B cell (primary cell): ENCODE data around the gene THADA. TPM values are rescaled to one million over a fixed set of nuclear protein-coding genes. Genes with fewer than 3 reads are reported as not detected.

Experiments
- ATAC-seq: fragments of 200-7000 bp; cut with Tn5 transposase; one replicate; pipeline ENCODE4 v1.10.0; 2021; ENCODE audit warnings: low read depth, mild to moderate bottlenecking, moderate number of reproducible peaks, moderate library complexity
- CTCF ChIA-PET: fragments of 350-600 bp; sonication (Branson Sonifier 250); formaldehyde crosslinking; loops from one replicate; lab custom pipeline; 2021; ENCODE audit warnings: antibody characterized with exemption, inconsistent platforms; lab: Charles Lee
- POLR2A ChIA-PET: fragments of 350-600 bp; sonication (Branson Sonifier 250); formaldehyde crosslinking; loops from one replicate; lab custom pipeline; 2021; ENCODE audit warnings: antibody characterized with exemption; lab: Charles Lee
- DNase-seq: peaks from one replicate; pipeline ENCODE4 v3.0.0; 2013
- H2AFZ ChIP-seq: 2 replicates; pipeline ENCODE4 v1.6.1; 2012; ENCODE audit warnings: mild to moderate bottlenecking, low read depth, low read length; ENCODE audit not compliant: insufficient read depth, poor library complexity, severe bottlenecking
- H3K27ac ChIP-seq, 2 donors: 1 replicate in 1 of 2; 2 replicates in 1 of 2; pipeline ENCODE4 v1.5.1; 2012 to 2013; ENCODE audit warnings: low read length in 2 of 2, mild to moderate bottlenecking in 2 of 2, moderate library complexity in 1 of 2
- H3K27me3 ChIP-seq, 4 experiments: fragments of 200-600 bp in 1 of 4; sonication (generic) in 1 of 4; replicated peaks in 1 of 4; 1 replicate in 2 of 4; 2 replicates in 2 of 4; pipeline versions ENCODE4 v1.6.1 to v1.7.0; 2013 to 2016; ENCODE audit warnings: low read length in 3 of 4, mild to moderate bottlenecking in 2 of 4, mixed read lengths in 1 of 4, moderate library complexity in 1 of 4; ENCODE audit not compliant: insufficient read depth in 4 of 4, control insufficient read depth in 3 of 4; ENCODE audit errors: control extremely low read depth in 1 of 4
- H3K36me3 ChIP-seq, 2 experiments: replicated peaks in 1 of 2; 1 replicate in 1 of 2; 2 replicates in 1 of 2; pipeline versions ENCODE4 v1.6.1 to v1.7.1; 2013; ENCODE audit warnings: low read length in 1 of 2; ENCODE audit not compliant: insufficient read depth in 2 of 2, control insufficient read depth in 1 of 2; ENCODE audit errors: control extremely low read depth in 1 of 2, extremely low read depth in 1 of 2
- H3K4me1 ChIP-seq, 2 donors: fragments of 200-600 bp in 1 of 2; sonication (generic) in 1 of 2; 1 replicate in 1 of 2; 2 replicates in 1 of 2; pipeline versions ENCODE4 v1.5.1 to v1.6.1; 2013 to 2017; ENCODE audit warnings: low read length in 2 of 2; ENCODE audit not compliant: control insufficient read depth in 2 of 2, insufficient read depth in 2 of 2
- H3K4me2 ChIP-seq: replicated peaks from 2 replicates; pipeline ENCODE3; 2012; ENCODE audit warnings: mild to moderate bottlenecking, low read depth, low read length; ENCODE audit not compliant: poor library complexity, severe bottlenecking
- H3K4me3 ChIP-seq, 5 experiments: fragments of 200-600 bp in 1 of 5; sonication (generic) in 1 of 5; 1 replicate in 3 of 5; 2 replicates in 2 of 5; pipeline versions ENCODE4 v1.5.1 to v1.7.0; 2011 to 2016; ENCODE audit warnings: low read length in 4 of 5, mild to moderate bottlenecking in 4 of 5, low read depth in 2 of 5, control low read depth in 1 of 5, moderate library complexity in 1 of 5; ENCODE audit not compliant: insufficient read depth in 1 of 5; ENCODE audit errors: control extremely low read depth in 1 of 5, extremely low read depth in 1 of 5
- H3K79me2 ChIP-seq: fragments of 200-600 bp; sonication (generic); one replicate; pipeline ENCODE4 v1.6.0; 2016; ENCODE audit warnings: low read length; ENCODE audit not compliant: control insufficient read depth, insufficient read depth
- H3K9ac ChIP-seq: fragments of 200-600 bp; sonication (generic); 2 replicates; pipeline ENCODE4 v1.6.1; 2017; ENCODE audit warnings: mild to moderate bottlenecking, low read length, moderate library complexity
- H3K9me3 ChIP-seq, 3 donors: one replicate each; pipeline versions ENCODE4 v1.6.1 to v1.7.1; 2013; ENCODE audit warnings: low read length in 2 of 3; ENCODE audit not compliant: control insufficient read depth in 2 of 3, insufficient read depth in 1 of 3; ENCODE audit errors: control extremely low read depth in 1 of 3
- H4K20me1 ChIP-seq: 2 replicates; pipeline ENCODE4 v1.6.0; 2012; ENCODE audit warnings: mild to moderate bottlenecking, low read length; ENCODE audit not compliant: insufficient read depth, control insufficient read depth, poor library complexity, severe bottlenecking
- H3K27ac Mint-ChIP-seq: one replicate; pipeline ENCODE4 v1.8.0; 2021; ENCODE audit warnings: mixed read lengths
- H3K27me3 Mint-ChIP-seq: one replicate; pipeline ENCODE4 v1.8.0; 2021; ENCODE audit warnings: mixed read lengths
- H3K4me1 Mint-ChIP-seq: one replicate; pipeline ENCODE4 v1.8.0; 2021; ENCODE audit warnings: mixed read lengths
- H3K4me3 Mint-ChIP-seq: one replicate; pipeline ENCODE4 v1.8.0; 2021; ENCODE audit warnings: mixed read lengths
- H3K9me3 Mint-ChIP-seq: one replicate; pipeline ENCODE4 v1.8.0; 2022; ENCODE audit warnings: mixed read lengths; ENCODE audit not compliant: insufficient read depth
- EZH2 ChIP-seq: IDR thresholded peaks from 2 replicates; pipeline ENCODE4 v1.6.1; 2012; ENCODE audit warnings: borderline replicate concordance, low read depth, mild to moderate bottlenecking, moderate library complexity, low read length; ENCODE audit not compliant: insufficient read depth, poor library complexity, severe bottlenecking
- WGBS: methylation state at CpG from one replicate; pipeline ENCODE4 v1.1.5; 2013; ENCODE audit warnings: missing lambda C conversion rate; ENCODE audit not compliant: insufficient coverage; 5-methylcytosine and 5-hydroxymethylcytosine counted together
- intact Hi-C: fragments of 100-400 bp; cut with micrococcal nuclease; formaldehyde crosslinking; loops from one replicate; pipeline ENCODE4 v1.10.0; 2022
- polyA plus RNA-seq: library from polyadenylated mRNA; depleted of rRNA; stranded (reverse); fragments of >200 nt; gene quantifications from 2 replicates; pipeline ENCODE4 v1.2.3, GENCODE V29; 2012
- total RNA-seq, 2 donors: library from RNA; stranded (reverse); fragments of 120-200 nt in 1 of 2; gene quantifications; 1 replicate in 1 of 2; 2 replicates in 1 of 2; pipeline versions ENCODE4 v1.2.3 to v1.2.4, GENCODE V29; 2013 to 2022
- TF ChIP-seq, protein P1 (sequence below): fragments of 200-600 bp; IDR thresholded peaks from one replicate; pipeline ENCODE4 v1.8.0; 2022; ENCODE audit warnings: antibody characterized with exemption, mild to moderate bottlenecking

THADA gene
- total and polyA plus RNA-seq, 2 donors (not counting 1 experiment from before 2014, with no cell fraction given): 17.6 to 48.5 TPM

DNA sequence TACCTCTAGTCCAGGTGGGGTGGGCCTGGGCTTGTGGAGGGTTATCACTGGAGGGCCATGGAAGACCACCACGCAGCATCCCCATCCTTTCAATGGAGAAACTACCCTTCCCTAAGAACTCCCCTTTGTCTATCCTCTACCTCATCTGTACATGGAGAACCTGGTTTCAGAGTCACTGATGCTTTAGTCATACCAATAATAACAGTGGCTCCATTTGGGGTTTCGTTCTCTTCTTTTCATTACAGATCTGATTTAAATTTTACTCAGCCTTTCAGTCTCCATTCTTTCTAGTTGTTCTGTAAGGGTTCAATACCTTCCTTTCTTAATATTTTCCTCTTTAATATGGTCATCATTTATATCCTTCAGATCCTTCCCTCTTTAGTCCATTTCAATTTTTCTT lies 314.8 kb downstream of the THADA start:
- TF ChIP-seq, protein P1, sequence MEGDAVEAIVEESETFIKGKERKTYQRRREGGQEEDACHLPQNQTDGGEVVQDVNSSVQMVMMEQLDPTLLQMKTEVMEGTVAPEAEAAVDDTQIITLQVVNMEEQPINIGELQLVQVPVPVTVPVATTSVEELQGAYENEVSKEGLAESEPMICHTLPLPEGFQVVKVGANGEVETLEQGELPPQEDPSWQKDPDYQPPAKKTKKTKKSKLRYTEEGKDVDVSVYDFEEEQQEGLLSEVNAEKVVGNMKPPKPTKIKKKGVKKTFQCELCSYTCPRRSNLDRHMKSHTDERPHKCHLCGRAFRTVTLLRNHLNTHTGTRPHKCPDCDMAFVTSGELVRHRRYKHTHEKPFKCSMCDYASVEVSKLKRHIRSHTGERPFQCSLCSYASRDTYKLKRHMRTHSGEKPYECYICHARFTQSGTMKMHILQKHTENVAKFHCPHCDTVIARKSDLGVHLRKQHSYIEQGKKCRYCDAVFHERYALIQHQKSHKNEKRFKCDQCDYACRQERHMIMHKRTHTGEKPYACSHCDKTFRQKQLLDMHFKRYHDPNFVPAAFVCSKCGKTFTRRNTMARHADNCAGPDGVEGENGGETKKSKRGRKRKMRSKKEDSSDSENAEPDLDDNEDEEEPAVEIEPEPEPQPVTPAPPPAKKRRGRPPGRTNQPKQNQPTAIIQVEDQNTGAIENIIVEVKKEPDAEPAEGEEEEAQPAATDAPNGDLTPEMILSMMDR: no peak
- TF ChIP-seq EZH2: no peak
- Mint-ChIP-seq H3K9me3 (peaks cover 8% of the 10 kb centered on the region), H3K4me1 (no peaks in the 10 kb centered on the region), H3K27me3 (no peaks in the 10 kb centered on the region), H3K27ac (no peak overlapping the region), H3K4me3 (no peak overlapping the region)
- H3K36me3 ChIP-seq: peaks cover 10 to 71% of the 10 kb centered on the region in 2 experiments
- H3K9me3 ChIP-seq: peaks cover 3 to 23% (median 20%) of the 10 kb centered on the region in 3 donors
- no peak overlapping the region for H2AFZ ChIP-seq
- 100% methylated on average over 1 of the region's 2 CpGs for WGBS
- no peaks in the 10 kb centered on the region for H4K20me1 ChIP-seq
- DNase-seq: no peak
- no peaks in the 10 kb centered on the region for H3K79me2 ChIP-seq
- no peaks in the 10 kb centered on the region for H3K27me3 ChIP-seq
- intact Hi-C loops: no loop called here
- no peaks in the 10 kb centered on the region for H3K4me1 ChIP-seq
- no peak overlapping the region for H3K4me2 ChIP-seq
- POLR2A ChIA-PET: no interaction called here
- H3K27ac ChIP-seq: no peak overlapping the region
- H3K4me3 ChIP-seq: no peak overlapping the region
- CTCF ChIA-PET: no interaction called here
- no peak overlapping the region for H3K9ac ChIP-seq
- ATAC-seq: no peak

DNA sequence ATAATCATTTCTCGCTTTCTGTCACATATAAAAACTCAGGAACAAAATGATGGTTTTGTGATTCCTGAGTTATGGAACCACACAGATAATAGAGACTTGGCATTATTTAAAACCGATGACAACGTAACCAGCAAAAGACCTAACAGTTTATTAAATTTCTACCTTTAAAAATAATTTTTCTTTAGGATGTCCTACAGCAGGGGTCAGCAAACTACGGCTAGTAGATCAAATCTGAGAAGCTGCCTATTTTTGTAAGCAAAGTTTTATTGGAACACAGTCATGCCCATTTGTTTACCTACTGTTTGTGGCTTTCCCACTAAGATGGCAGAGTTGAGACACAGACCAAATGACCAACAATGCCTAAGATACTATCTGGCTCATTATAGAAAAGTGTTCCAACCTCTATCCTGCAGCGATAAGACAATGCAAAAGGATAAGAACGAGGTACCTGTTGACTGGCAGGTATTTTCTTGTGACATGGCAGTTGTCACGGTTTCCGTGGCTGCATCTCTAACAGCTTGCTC lies 316.5 kb downstream of the THADA start:
- ChIA-PET CTCF (no interaction called here), POLR2A (no interaction called here)
- no peak overlapping the region for H3K27ac Mint-ChIP-seq
- H3K4me1 ChIP-seq: no peaks in the 10 kb centered on the region
- peaks cover 6% of the 10 kb centered on the region for H3K9me3 Mint-ChIP-seq
- ATAC-seq (no peak), DNase-seq (no peak)
- peaks cover 2 to 8% (median 5%) of the 10 kb centered on the region in 3 donors for H3K9me3 ChIP-seq
- no peaks in the 10 kb centered on the region for H3K27me3 ChIP-seq
- intact Hi-C loops: no loop called here
- H3K27me3 Mint-ChIP-seq: no peaks in the 10 kb centered on the region
- peaks cover 7 to 67% of the 10 kb centered on the region in 2 experiments for H3K36me3 ChIP-seq
- WGBS: 100% methylated on average over 4 of the region's 8 CpGs
- H3K4me1 Mint-ChIP-seq: no peaks in the 10 kb centered on the region
- no peaks in the 10 kb centered on the region for H3K79me2 ChIP-seq
- no peak overlapping the region for H3K4me2 ChIP-seq
- no peak overlapping the region for H3K27ac ChIP-seq
- H4K20me1 ChIP-seq: no peaks in the 10 kb centered on the region
- no peak for TF ChIP-seq EZH2
- TF ChIP-seq, protein P1: no peak
- H3K4me3 ChIP-seq: no peak overlapping the region
- H2AFZ ChIP-seq: no peak overlapping the region
- H3K9ac ChIP-seq: no peak overlapping the region
- H3K4me3 Mint-ChIP-seq: no peak overlapping the region
